Activated CD8-positive, alpha-beta T cell treated with anti-CD3 and anti-CD28 coated beads for 36 hours (primary cell): ENCODE measurements around the gene STK38L. TPM values are rescaled to one million over a fixed set of nuclear protein-coding genes. Genes with fewer than 3 reads are reported as not detected.

ENCODE experiments used
- ATAC-seq: fragments of 200-7000 bp; cut with Tn5 transposase; one replicate; pipeline ENCODE4 v1.10.0; 2021; ENCODE audit warnings: mild to moderate bottlenecking, moderate library complexity
- CTCF ChIA-PET: fragments of 350-600 bp; sonication (Branson Sonifier 250); formaldehyde crosslinking; loops from one replicate; lab custom pipeline; 2021; ENCODE audit warnings: antibody characterized with exemption; lab: Charles Lee
- POLR2A ChIA-PET: fragments of 350-600 bp; sonication (Branson Sonifier 250); formaldehyde crosslinking; loops from one replicate; lab custom pipeline; 2021; ENCODE audit warnings: antibody characterized with exemption; lab: Charles Lee
- DNase-seq: peaks from one replicate; pipeline ENCODE4 v3.0.0-alpha.2; 2020
- H3K27ac Mint-ChIP-seq: one replicate; pipeline ENCODE4 v1.8.0; 2021; ENCODE audit warnings: mild to moderate bottlenecking, mixed read lengths
- H3K27me3 Mint-ChIP-seq: one replicate; pipeline ENCODE4 v1.8.0; 2021; ENCODE audit warnings: mixed read lengths
- H3K36me3 Mint-ChIP-seq: one replicate; pipeline ENCODE4 v1.8.0; 2021; ENCODE audit warnings: low read depth, mixed read lengths
- H3K4me1 Mint-ChIP-seq: one replicate; pipeline ENCODE4 v1.8.0; 2021; ENCODE audit warnings: low read depth, mixed read lengths
- H3K4me3 Mint-ChIP-seq: one replicate; pipeline ENCODE4 v1.8.0; 2021; ENCODE audit warnings: mild to moderate bottlenecking, moderate library complexity, mixed read lengths
- H3K9me3 Mint-ChIP-seq: one replicate; pipeline ENCODE4 v1.8.0; 2021; ENCODE audit warnings: mixed read lengths
- CTCF ChIP-seq: fragments of 200-600 bp; IDR thresholded peaks from one replicate; pipeline ENCODE4 v1.8.0; 2022; ENCODE audit warnings: antibody characterized with exemption, mild to moderate bottlenecking
- intact Hi-C: fragments of 100-400 bp; cut with micrococcal nuclease; formaldehyde crosslinking; loops from one replicate; pipeline ENCODE4 v1.10.0; 2022
- total RNA-seq, 2 experiments: library from RNA; stranded (reverse); gene quantifications; one replicate each; pipeline ENCODE4 v1.2.3, GENCODE V29; 2021

Gene STK38L
- total RNA-seq, 2 experiments from 2014 or later, result 23.5 to 27.6 TPM

GRCh38 chr12:27343255-27344000 is 99.3 kb downstream of the STK38L start:
- intact Hi-C loops, result no loop called here
- Mint-ChIP-seq H3K4me3 (no peak overlapping the region), H3K27ac (no peak overlapping the region), H3K4me1 (peaks cover under 1% of the 10 kb centered on the region), H3K9me3 (no peaks in the 10 kb centered on the region), H3K36me3 (no peaks in the 10 kb centered on the region), H3K27me3 (peaks cover 5% of the 10 kb centered on the region)
- DNase-seq, result no peak
- ChIA-PET POLR2A (no interaction called here), CTCF (interaction anchor here (1.5 kb wide), 1 partner anchor 37 kb away, joined by 3 read pairs; no protein-coding TSS in a partner anchor)
- TF ChIP-seq CTCF, result no peak
- ATAC-seq, result no peak

- no peak for DNase-seq
- Mint-ChIP-seq H3K9me3 (no peaks in the 10 kb centered on the region), H3K4me1 (no peaks in the 10 kb centered on the region), H3K27me3 (peaks cover 5% of the 10 kb centered on the region), H3K27ac (no peak overlapping the region), H3K36me3 (no peaks in the 10 kb centered on the region), H3K4me3 (no peak overlapping the region)
- no peak for ATAC-seq
- ChIA-PET CTCF (interaction anchor here (1.0 kb wide), 1 partner anchor 40 kb away, joined by 3 read pairs; no protein-coding TSS in a partner anchor), POLR2A (interaction anchor here (0.6 kb wide), 1 partner anchor 26 kb away, joined by 3 read pairs; no protein-coding TSS in a partner anchor)
- no peak for TF ChIP-seq CTCF
- intact Hi-C loops, result no loop called here
These were observed 100.2 kb downstream of the STK38L start for GRCh38 chr12:27344246-27344645.

GRCh38 chr12:27344760-27345159 is 100.7 kb downstream of the STK38L start:
- intact Hi-C loops, result no loop called here
- POLR2A ChIA-PET, result interaction anchor here (0.6 kb wide), 1 partner anchor 25 kb away, joined by 3 read pairs; no protein-coding TSS in a partner anchor
- no peak for DNase-seq

GRCh38 chr12:27345376-27345775 is 101.3 kb downstream of the STK38L start:
- ATAC-seq (no peak), DNase-seq (no peak)
- Mint-ChIP-seq H3K27me3 (peaks cover 2% of the 10 kb centered on the region), H3K27ac (no peak overlapping the region), H3K4me1 (no peaks in the 10 kb centered on the region), H3K9me3 (no peaks in the 10 kb centered on the region), H3K4me3 (no peak overlapping the region), H3K36me3 (no peaks in the 10 kb centered on the region)
- CTCF ChIA-PET, result interaction anchor here (1.0 kb wide), 1 partner anchor 39 kb away, joined by 3 read pairs; no protein-coding TSS in a partner anchor
- intact Hi-C loops, result no loop called here
- POLR2A ChIA-PET, result no interaction called here
- no peak for TF ChIP-seq CTCF

More at GRCh38 chr12:27344760-27345159, 100.7 kb downstream of the STK38L start:
- CTCF ChIA-PET, result interaction anchor here (1.0 kb wide), 1 partner anchor 40 kb away, joined by 3 read pairs; no protein-coding TSS in a partner anchor
- no peak for ATAC-seq
- Mint-ChIP-seq H3K4me1 (no peaks in the 10 kb centered on the region), H3K4me3 (no peak overlapping the region), H3K27ac (no peak overlapping the region), H3K36me3 (no peaks in the 10 kb centered on the region), H3K27me3 (peaks cover 5% of the 10 kb centered on the region), H3K9me3 (no peaks in the 10 kb centered on the region)
- TF ChIP-seq CTCF, result no peak

- H3K27ac Mint-ChIP-seq, result no peak overlapping the region
- CTCF ChIA-PET, result interaction anchor here (1.3 kb wide), 1 partner anchor 10 kb away, joined by 3 read pairs; no protein-coding TSS in a partner anchor
- no peak overlapping the region for H3K4me3 Mint-ChIP-seq
These were observed 103.7 kb downstream of the STK38L start for GRCh38 chr12:27347779-27348178.

More at GRCh38 chr12:27347779-27348178, 103.7 kb downstream of the STK38L start:
- Mint-ChIP-seq H3K4me1 (no peaks in the 10 kb centered on the region), H3K9me3 (no peaks in the 10 kb centered on the region), H3K27me3 (peaks cover 3% of the 10 kb centered on the region), H3K36me3 (no peaks in the 10 kb centered on the region)
- POLR2A ChIA-PET, result no interaction called here
- no peak for ATAC-seq
- intact Hi-C loops, result no loop called here
- no peak for DNase-seq
- TF ChIP-seq CTCF, result no peak
